HG02981 (cell line): ENCODE results near the gene GDI2.
"Not testable (repeated sequence)": the region's sequence is repeated elsewhere in the genome, so short reads cannot be mapped to it uniquely, and the experiment has no call there.

ENCODE experiments used
- ATAC-seq: cut with Tn5 transposase; IDR thresholded peaks from one replicate; pipeline ENCODE4 v1.9.1; 2021; ENCODE audit warnings: mild to moderate bottlenecking, moderate library complexity; ENCODE audit not compliant: unreplicated experiment

GDI2 gene

GRCh38 chr10:5788969-5789368 is 24.3 kb downstream of the GDI2 start:
- ATAC-seq: no peak

- no peak for ATAC-seq
These were observed 29.9 kb downstream of the GDI2 start for GRCh38 chr10:5783300-5783699.

- no peak for ATAC-seq
These were observed 31.1 kb downstream of the GDI2 start for GRCh38 chr10:5782174-5782573.

- no peak for ATAC-seq
These were observed 33.5 kb downstream of the GDI2 start for GRCh38 chr10:5779730-5780129.

GRCh38 chr10:5777758-5778157 is 35.5 kb downstream of the GDI2 start:
- ATAC-seq: not testable (repeated sequence)

GRCh38 chr10:5776881-5777197 is 36.4 kb downstream of the GDI2 start:
- ATAC-seq: no peak

- no peak for ATAC-seq
These were observed 36.9 kb downstream of the GDI2 start for GRCh38 chr10:5776136-5776880.

- ATAC-seq: no peak
These were observed 37.5 kb downstream of the GDI2 start for GRCh38 chr10:5775685-5776084.

GRCh38 chr10:5774987-5775620 is 38.1 kb downstream of the GDI2 start:
- ATAC-seq: no peak

GRCh38 chr10:5766189-5766588 is 47.0 kb downstream of the GDI2 start:
- no peak for ATAC-seq

- ATAC-seq: no peak
These were observed 47.6 kb downstream of the GDI2 start for GRCh38 chr10:5765617-5766016.

- ATAC-seq: no peak
These were observed 48.6 kb downstream of the GDI2 start for GRCh38 chr10:5764422-5765297.

- no peak for ATAC-seq
These were observed 50.7 kb downstream of the GDI2 start for GRCh38 chr10:5762531-5762930.

- no peak for ATAC-seq
These were observed 52.0 kb downstream of the GDI2 start for GRCh38 chr10:5761220-5761619.

- ATAC-seq: no peak
These were observed 52.7 kb downstream of the GDI2 start for GRCh38 chr10:5760515-5760914.

GRCh38 chr10:5758927-5759326 is 54.3 kb downstream of the GDI2 start:
- no peak for ATAC-seq

- ATAC-seq: no peak
These were observed 55.3 kb downstream of the GDI2 start for GRCh38 chr10:5757766-5758517.

GRCh38 chr10:5752301-5752871 is 60.8 kb downstream of the GDI2 start:
- no peak for ATAC-seq

- ATAC-seq: no peak
These were observed 61.5 kb downstream of the GDI2 start for GRCh38 chr10:5751601-5752253.

GRCh38 chr10:5748394-5748803 is 64.8 kb downstream of the GDI2 start:
- no peak for ATAC-seq
